GM23338 (cell line): ENCODE measurements around the gene TRIM59. TPM values are rescaled to one million over a fixed set of nuclear protein-coding genes. Genes with fewer than 3 reads are reported as not detected.
"Not testable (repeated sequence)": the region's sequence is repeated elsewhere in the genome, so short reads cannot be mapped to it uniquely, and the experiment has no call there.

Experiments
- ATAC-seq: fragments of 200-7000 bp; cut with Tn5 transposase; 3 replicates; pipeline ENCODE4 v1.9.1; 2020
- DNase-seq: peaks from one replicate; pipeline ENCODE4 v3.0.0-alpha.2; 2015; ENCODE audit warnings: low spot score
- H2AFZ ChIP-seq: fragments of 200-600 bp; sonication (generic); 2 replicates; pipeline ENCODE4 v1.8.0; 2016; ENCODE audit warnings: antibody characterized with exemption, mild to moderate bottlenecking, moderate library complexity
- H3F3A ChIP-seq: fragments of 200-600 bp; sonication (generic); replicated peaks from 2 replicates; pipeline ENCODE4 v1.8.0; 2017; ENCODE audit warnings: antibody characterized with exemption, mixed run types, low read depth
- H3K27ac ChIP-seq: fragments of 200-600 bp; sonication (generic); 2 replicates; pipeline ENCODE4 v1.6.1; 2016; ENCODE audit warnings: low read depth
- H3K27me3 ChIP-seq: fragments of 200-600 bp; sonication (generic); 2 replicates; pipeline ENCODE4 v1.8.0; 2016; ENCODE audit warnings: mild to moderate bottlenecking, mixed run types, moderate library complexity; ENCODE audit not compliant: insufficient read depth
- H3K36me3 ChIP-seq: fragments of 200-600 bp; sonication (generic); 2 replicates; pipeline ENCODE4 v1.8.0; 2016; ENCODE audit warnings: mild to moderate bottlenecking; ENCODE audit not compliant: insufficient read depth
- H3K4me1 ChIP-seq: fragments of 200-600 bp; sonication (generic); 2 replicates; pipeline ENCODE4 v1.8.0; 2016; ENCODE audit warnings: mild to moderate bottlenecking, moderate library complexity; ENCODE audit not compliant: insufficient read depth
- H3K4me2 ChIP-seq: fragments of 200-600 bp; sonication (generic); 2 replicates; pipeline ENCODE4 v1.7.1; 2017; ENCODE audit warnings: mixed run types
- H3K4me3 ChIP-seq: fragments of 200-600 bp; sonication (generic); 2 replicates; pipeline ENCODE4 v1.6.1; 2016; ENCODE audit warnings: mixed run types
- H3K79me2 ChIP-seq: fragments of 200-600 bp; sonication (generic); replicated peaks from 2 replicates; pipeline ENCODE4 v1.8.0; 2017; ENCODE audit warnings: mild to moderate bottlenecking; ENCODE audit not compliant: insufficient read depth
- H3K9me2 ChIP-seq: fragments of 200-600 bp; sonication (generic); 2 replicates; pipeline ENCODE4 v1.8.0; 2017; ENCODE audit not compliant: insufficient read depth
- H4K20me1 ChIP-seq: fragments of 200-600 bp; sonication (generic); replicated peaks from 2 replicates; pipeline ENCODE4 v1.8.0; 2017; ENCODE audit warnings: mild to moderate bottlenecking; ENCODE audit not compliant: insufficient read depth
- H3K27ac Mint-ChIP-seq: 2 replicates; pipeline ENCODE4 v1.8.0; 2020; ENCODE audit warnings: inconsistent platforms, mild to moderate bottlenecking, moderate library complexity, mixed read lengths
- H3K27me3 Mint-ChIP-seq: 3 replicates; pipeline ENCODE4 v1.8.0; 2022; ENCODE audit warnings: low read depth, mild to moderate bottlenecking, moderate library complexity, mixed read lengths, inconsistent platforms; ENCODE audit not compliant: insufficient read depth, poor library complexity
- H3K36me3 Mint-ChIP-seq: 3 replicates; pipeline ENCODE4 v1.8.0; 2021; ENCODE audit warnings: low read depth, mild to moderate bottlenecking, inconsistent platforms, moderate library complexity, mixed read lengths
- H3K4me1 Mint-ChIP-seq: 3 replicates; pipeline ENCODE4 v1.8.0; 2020; ENCODE audit warnings: mild to moderate bottlenecking, inconsistent platforms, mixed read lengths
- H3K4me3 Mint-ChIP-seq: 3 replicates; pipeline ENCODE4 v1.8.0; 2021; ENCODE audit warnings: moderate library complexity, mild to moderate bottlenecking, inconsistent platforms, mixed read lengths
- H3K9me3 Mint-ChIP-seq: 3 replicates; pipeline ENCODE4 v1.8.0; 2020; ENCODE audit warnings: moderate library complexity, mild to moderate bottlenecking, inconsistent platforms, mixed read lengths
- CREB1 ChIP-seq: fragments of 250-450 bp; sonication (Bioruptor Pico); IDR thresholded peaks from 2 replicates; pipeline ENCODE4 v1.5.0; 2020; ENCODE audit warnings: low read depth, mild to moderate bottlenecking, moderate library complexity
- CTCF ChIP-seq, 2 experiments: fragments of 200-600 bp in 1 of 2; sonication (generic) in 1 of 2; conservative IDR thresholded peaks; 2 replicates each; pipeline versions ENCODE4 v1.5.1 to v1.6.1; 2016 to 2017; ENCODE audit warnings: antibody characterized with exemption in 2 of 2, low read depth in 2 of 2, mild to moderate bottlenecking in 2 of 2, moderate library complexity in 1 of 2
- ETS1 ChIP-seq: IDR thresholded peaks from 2 replicates; pipeline ENCODE4 v1.6.1; 2016; ENCODE audit warnings: antibody characterized with exemption
- EZH2 ChIP-seq: fragments of 200-600 bp; sonication (generic); IDR thresholded peaks from one replicate; pipeline ENCODE4 v1.8.0; 2017; ENCODE audit warnings: antibody characterized with exemption, mild to moderate bottlenecking, low read depth; ENCODE audit not compliant: unreplicated experiment
- EZH2phosphoT487 ChIP-seq: fragments of 200-600 bp; sonication (generic); IDR thresholded peaks from one replicate; pipeline ENCODE4 v1.8.1; 2018; ENCODE audit warnings: antibody characterized with exemption; ENCODE audit not compliant: unreplicated experiment
- JUNB ChIP-seq: IDR thresholded peaks from one replicate; pipeline ENCODE4 v1.6.1; 2016; ENCODE audit warnings: antibody characterized with exemption; ENCODE audit not compliant: unreplicated experiment
- POLR2AphosphoS5 ChIP-seq: IDR thresholded peaks from 2 replicates; pipeline ENCODE4 v1.6.1; 2016; ENCODE audit warnings: antibody characterized with exemption, low read depth
- REST ChIP-seq: IDR thresholded peaks from one replicate; pipeline ENCODE4 v1.6.1; 2018; ENCODE audit warnings: antibody characterized with exemption; ENCODE audit not compliant: unreplicated experiment
- STAT1 ChIP-seq: IDR thresholded peaks from one replicate; pipeline ENCODE4 v1.6.1; 2016; ENCODE audit warnings: antibody characterized with exemption; ENCODE audit not compliant: unreplicated experiment
- ZNF114 ChIP-seq: fragments of 250-450 bp; sonication (Bioruptor Pico); IDR thresholded peaks from 2 replicates; pipeline ENCODE4 v1.5.0; 2020; ENCODE audit warnings: mild to moderate bottlenecking, moderate library complexity
- ZNF331 ChIP-seq: fragments of 250-450 bp; sonication (Bioruptor Pico); IDR thresholded peaks from 2 replicates; pipeline ENCODE4 v1.5.0; 2020; ENCODE audit warnings: low read depth, mild to moderate bottlenecking, moderate library complexity
- polyA plus RNA-seq: library from polyadenylated mRNA; unstranded; fragments of >200 nt; fragmentation: Nextera tagmentation; extraction: Ambion mirVana; gene quantifications from 2 replicates; pipeline ENCODE4 v1.2.1, GENCODE V29; 2016
- total RNA-seq: library from RNA; depleted of rRNA; stranded (reverse); fragments of >200 nt; shearing (Covaris generic); gene quantifications from 2 replicates; pipeline ENCODE4 v1.2.3, GENCODE V29; 2014

The TRIM59 gene
- total and polyA plus RNA-seq, 2 experiments from 2014 or later: 46.2 to 98.6 TPM

GRCh38 chr3:160454995-160455394 lies 5.4 kb upstream of the TRIM59 start (continued):
- TF ChIP-seq ETS1 (no peak), REST (no peak), CREB1 (CRISPR knock-in tag) (no peak), EZH2phosphoT487 (no peak), EZH2 (no peak), STAT1 (no peak), ZNF114 (CRISPR knock-in tag) (no peak)

- not testable (repeated sequence) for H3K27ac ChIP-seq, H3K4me3 ChIP-seq, H3K9me2 ChIP-seq, H2AFZ ChIP-seq, H3K4me3 Mint-ChIP-seq, H3K4me2 ChIP-seq, DNase-seq, H3K4me1 Mint-ChIP-seq, H4K20me1 ChIP-seq, H3K27me3 Mint-ChIP-seq, H3K4me1 ChIP-seq, H3K27me3 ChIP-seq, H3K27ac Mint-ChIP-seq, H3K36me3 ChIP-seq, H3K9me3 Mint-ChIP-seq, ATAC-seq, H3F3A ChIP-seq
- H3K36me3 Mint-ChIP-seq: peaks cover 14% of the 10 kb centered on the region; the same call in 2 of the 3 replicates
- peaks cover 19% of the 10 kb centered on the region for H3K79me2 ChIP-seq
Measured at GRCh38 chr3:160452251-160452650, 2.7 kb upstream of the TRIM59 start.

- Mint-ChIP-seq H3K4me1 (peaks cover 14% of the 10 kb centered on the region), H3K36me3 (peaks cover 20% of the 10 kb centered on the region; the same call in 2 of the 3 replicates), H3K27ac (no peak overlapping the region), H3K9me3 (no peaks in the 10 kb centered on the region), H3K4me3 (no peak overlapping the region), H3K27me3 (peaks cover 2% of the 10 kb centered on the region)
- H2AFZ ChIP-seq: no peak overlapping the region
- H3K36me3 ChIP-seq: peaks cover 8% of the 10 kb centered on the region; the same call in 1 of the 2 replicates
- ATAC-seq (no peak), DNase-seq (no peak)
- H3K9me2 ChIP-seq: no peaks in the 10 kb centered on the region
- H3K27ac ChIP-seq: no peak overlapping the region
- H3K27me3 ChIP-seq: no peaks in the 10 kb centered on the region
- H3K4me3 ChIP-seq: no peak overlapping the region
- no peak overlapping the region for H3K4me2 ChIP-seq
- H4K20me1 ChIP-seq: peaks cover 3% of the 10 kb centered on the region; the same call in 1 of the 2 replicates
- H3F3A ChIP-seq: no peaks in the 10 kb centered on the region
- H3K4me1 ChIP-seq: peaks cover 10% of the 10 kb centered on the region
- peaks cover 26% of the 10 kb centered on the region for H3K79me2 ChIP-seq
- TF ChIP-seq POLR2AphosphoS5 (no peak), JUNB (no peak), REST (no peak), ETS1 (no peak), STAT1 (no peak), CREB1 (CRISPR knock-in tag) (no peak), CTCF (conservative IDR thresholded peaks at IDR 0.05; ENCODE audit: low read depth in 2 of 2) (no peak), EZH2phosphoT487 (no peak), ZNF331 (CRISPR knock-in tag) (no peak)
Measured at GRCh38 chr3:160451602-160452001, 2.0 kb upstream of the TRIM59 start.
